T-helper 2 cell treated with Interferon-gamma antibody and Interleukin-4, amounts not matched to agents 5 μg/mL and 100 μg/mL, for 36 hours (primary cell): ENCODE results near the gene FHIT.

Experiments used
- DNase-seq: peaks from one replicate; pipeline ENCODE4 v3.0.0; 2021; ENCODE audit warnings: low spot score
- H3K27ac Mint-ChIP-seq: one replicate; pipeline ENCODE4 v1.8.0; 2021; ENCODE audit warnings: mild to moderate bottlenecking, mixed read lengths
- H3K27me3 Mint-ChIP-seq: one replicate; pipeline ENCODE4 v1.8.0; 2021; ENCODE audit warnings: low read depth, mixed read lengths
- H3K36me3 Mint-ChIP-seq: one replicate; pipeline ENCODE4 v1.8.0; 2021; ENCODE audit warnings: low read depth, mixed read lengths
- H3K4me1 Mint-ChIP-seq: one replicate; pipeline ENCODE4 v1.8.0; 2021; ENCODE audit warnings: low read depth, mixed read lengths
- H3K4me3 Mint-ChIP-seq: one replicate; pipeline ENCODE4 v1.8.0; 2022; ENCODE audit warnings: mild to moderate bottlenecking, moderate library complexity, mixed read lengths
- H3K9me3 Mint-ChIP-seq: one replicate; pipeline ENCODE4 v1.8.0; 2021; ENCODE audit warnings: mixed read lengths

Gene FHIT

DNA sequence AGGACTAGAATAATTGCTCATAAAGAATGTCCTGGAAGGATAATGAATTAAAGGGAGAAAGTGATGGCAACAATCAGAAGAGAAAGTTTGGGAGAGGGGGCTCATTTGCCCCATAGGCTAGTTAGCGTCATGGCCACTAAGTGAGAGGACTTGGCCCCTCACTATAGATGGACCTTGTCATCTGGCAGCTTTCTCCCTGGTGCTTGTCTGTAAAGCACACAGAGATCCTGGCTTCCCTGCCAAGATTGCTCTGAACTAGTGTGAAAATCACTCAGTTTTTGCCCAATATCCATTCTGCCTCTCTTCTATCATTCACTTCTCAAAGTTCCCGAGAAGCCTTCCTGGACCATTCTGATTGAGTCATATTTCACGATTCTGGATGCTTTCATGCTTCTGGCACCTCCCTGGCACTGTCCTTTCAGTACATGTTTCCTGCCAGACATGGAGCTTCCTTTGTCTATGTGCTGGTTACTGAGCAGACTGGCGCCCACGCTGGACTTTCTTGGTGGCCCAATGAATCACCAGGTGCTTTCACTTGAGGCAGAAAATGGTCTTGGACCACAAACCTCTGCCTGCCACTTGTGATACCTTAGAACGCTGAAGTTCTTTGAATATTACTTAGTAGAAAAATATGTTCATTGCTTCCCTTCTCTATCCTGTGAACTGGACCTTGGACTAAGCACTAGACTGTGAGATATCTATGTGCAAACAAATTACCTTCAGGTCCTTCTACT is 1491.8 kb downstream of the FHIT start:
- Mint-ChIP-seq H3K27me3 (no peaks in the 10 kb centered on the region), H3K4me1 (peaks cover 65% of the 10 kb centered on the region), H3K4me3 (no peak overlapping the region), H3K36me3 (peaks cover 22% of the 10 kb centered on the region), H3K9me3 (no peaks in the 10 kb centered on the region), H3K27ac (peak overlapping the region; percentile 14)
- peak; percentile 67 for DNase-seq

DNA sequence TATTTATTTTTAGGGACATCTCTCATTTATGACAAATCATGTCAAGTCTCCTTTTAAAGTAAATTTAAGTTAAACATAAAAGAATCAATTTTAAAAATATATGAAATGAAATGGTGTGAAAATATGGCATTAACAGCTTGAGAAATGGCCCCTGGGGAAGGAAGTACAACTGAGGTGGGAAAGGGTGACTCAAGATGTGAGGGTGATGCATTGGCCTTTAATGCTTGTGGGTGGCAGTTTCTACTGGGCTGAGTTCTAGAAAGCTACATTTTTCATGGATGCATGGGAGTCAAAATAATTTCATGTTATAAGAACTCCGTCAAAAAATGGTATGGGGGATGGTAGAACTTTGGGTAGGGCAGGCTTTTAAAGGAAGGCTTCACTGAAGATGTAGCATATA is 1492.6 kb downstream of the FHIT start:
- no peak for DNase-seq
- Mint-ChIP-seq H3K27me3 (no peaks in the 10 kb centered on the region), H3K27ac (peak overlapping the region; percentile 14), H3K4me1 (peaks cover 69% of the 10 kb centered on the region), H3K36me3 (peaks cover 22% of the 10 kb centered on the region), H3K4me3 (no peak overlapping the region), H3K9me3 (no peaks in the 10 kb centered on the region)

GRCh38 chr3:59756934-59757333 is 1494.3 kb downstream of the FHIT start:
- Mint-ChIP-seq H3K4me1 (peaks cover 71% of the 10 kb centered on the region), H3K4me3 (peak overlapping the region; percentile 40), H3K9me3 (peaks cover 7% of the 10 kb centered on the region), H3K36me3 (peaks cover 31% of the 10 kb centered on the region), H3K27ac (peak overlapping the region; percentile 39), H3K27me3 (no peaks in the 10 kb centered on the region)
- DNase-seq = no peak

GRCh38 chr3:59754456-59755129 is 1496.7 kb downstream of the FHIT start:
- peaks cover 40% of the 10 kb centered on the region for H3K36me3 Mint-ChIP-seq
- peaks cover 74% of the 10 kb centered on the region for H3K4me1 Mint-ChIP-seq
- H3K9me3 Mint-ChIP-seq = peaks cover 14% of the 10 kb centered on the region
- peak overlapping the region; percentile 37 for H3K4me3 Mint-ChIP-seq
- H3K27ac Mint-ChIP-seq = peak overlapping the region; percentile 19
- H3K27me3 Mint-ChIP-seq = no peaks in the 10 kb centered on the region
- no peak for DNase-seq

GRCh38 chr3:59753808-59754450 is 1497.3 kb downstream of the FHIT start:
- DNase-seq = no peak
- peaks cover 70% of the 10 kb centered on the region for H3K4me1 Mint-ChIP-seq
- peaks cover 43% of the 10 kb centered on the region for H3K36me3 Mint-ChIP-seq
- H3K27me3 Mint-ChIP-seq = no peaks in the 10 kb centered on the region
- H3K4me3 Mint-ChIP-seq = peak overlapping the region; percentile 37
- peaks cover 14% of the 10 kb centered on the region for H3K9me3 Mint-ChIP-seq
- H3K27ac Mint-ChIP-seq = peak overlapping the region; percentile 19

DNA sequence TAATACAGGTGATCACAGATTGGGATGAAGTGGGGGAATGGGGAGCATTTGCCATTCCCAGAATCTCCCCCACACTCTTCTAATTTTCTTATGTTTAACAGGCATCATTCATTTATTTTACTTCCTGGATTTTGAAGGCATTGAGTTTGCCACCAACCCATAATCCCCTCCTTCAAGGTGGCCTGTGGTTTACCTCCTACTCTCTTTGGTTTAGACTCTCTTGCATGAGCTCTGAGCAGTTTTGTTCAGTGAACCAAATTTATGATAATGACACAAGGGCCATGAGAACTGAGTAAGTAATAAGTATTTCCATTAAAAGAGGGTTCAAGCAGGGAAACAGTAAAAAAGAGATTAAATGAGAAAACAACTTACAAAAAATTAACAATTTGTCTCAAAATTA is 1498.3 kb downstream of the FHIT start:
- peaks cover 61% of the 10 kb centered on the region for H3K4me1 Mint-ChIP-seq
- H3K36me3 Mint-ChIP-seq = peaks cover 50% of the 10 kb centered on the region
- DNase-seq = no peak
- H3K9me3 Mint-ChIP-seq = peaks cover 14% of the 10 kb centered on the region
- peak overlapping the region; percentile 25 for H3K4me3 Mint-ChIP-seq
- no peaks in the 10 kb centered on the region for H3K27me3 Mint-ChIP-seq
- H3K27ac Mint-ChIP-seq = peak overlapping the region; percentile 66

DNA sequence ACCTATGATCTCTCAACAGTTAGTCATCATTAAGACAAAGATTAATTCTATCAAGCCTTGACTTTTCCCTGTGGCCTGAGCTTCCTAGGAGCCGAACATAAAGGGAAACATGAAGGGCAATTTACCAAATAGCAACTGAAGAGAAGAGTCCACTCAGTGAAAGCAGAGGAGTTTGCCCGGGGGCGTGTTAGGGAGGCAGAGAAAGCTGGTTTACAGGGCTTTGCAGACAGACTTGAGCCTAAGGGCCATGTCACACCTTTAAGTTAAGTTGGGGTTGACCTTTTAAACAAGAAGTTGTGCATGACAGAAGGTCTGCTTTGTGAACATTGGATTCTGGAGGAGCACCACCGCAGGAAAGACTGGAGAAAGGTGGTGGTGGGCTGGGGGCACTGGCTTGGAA is 1499.6 kb downstream of the FHIT start:
- peaks cover 57% of the 10 kb centered on the region for H3K36me3 Mint-ChIP-seq

DNA sequence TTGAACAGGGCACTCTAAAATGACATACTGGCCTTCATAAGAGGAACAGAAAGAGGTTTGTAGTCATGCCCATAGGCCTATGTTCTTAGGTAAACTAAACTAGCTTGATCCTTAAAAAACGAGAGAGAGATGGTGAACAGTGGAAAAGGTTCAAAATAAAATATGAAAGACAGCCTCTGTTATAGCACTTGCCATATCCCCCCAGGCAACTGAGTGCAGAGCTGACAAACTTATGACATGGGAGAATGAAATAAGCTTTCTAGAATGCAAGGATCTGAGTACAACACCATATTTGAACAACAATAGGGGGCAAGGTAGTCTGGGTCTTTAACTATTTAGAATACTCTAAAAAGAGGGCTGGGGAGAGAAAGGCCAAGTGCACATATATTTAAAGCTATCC is 1500.9 kb downstream of the FHIT start:
- H3K27ac Mint-ChIP-seq = no peak overlapping the region
- peaks cover 56% of the 10 kb centered on the region for H3K36me3 Mint-ChIP-seq
- H3K4me1 Mint-ChIP-seq = peaks cover 42% of the 10 kb centered on the region
- DNase-seq = no peak
- no peak overlapping the region for H3K4me3 Mint-ChIP-seq
- peaks cover 14% of the 10 kb centered on the region for H3K9me3 Mint-ChIP-seq
- H3K27me3 Mint-ChIP-seq = no peaks in the 10 kb centered on the region

More for the DNA sequence above, 1499.6 kb downstream of the FHIT start:
- no peak for DNase-seq
- Mint-ChIP-seq H3K27me3 (no peaks in the 10 kb centered on the region), H3K27ac (no peak overlapping the region), H3K9me3 (peaks cover 14% of the 10 kb centered on the region), H3K4me1 (peaks cover 52% of the 10 kb centered on the region), H3K4me3 (no peak overlapping the region)

- no peak for DNase-seq
- peaks cover 35% of the 10 kb centered on the region for H3K4me1 Mint-ChIP-seq
- no peak overlapping the region for H3K4me3 Mint-ChIP-seq
- H3K36me3 Mint-ChIP-seq = peaks cover 54% of the 10 kb centered on the region
- H3K27ac Mint-ChIP-seq = no peak overlapping the region
- H3K27me3 Mint-ChIP-seq = no peaks in the 10 kb centered on the region
- H3K9me3 Mint-ChIP-seq = peaks cover 14% of the 10 kb centered on the region
Measured at GRCh38 chr3:59749291-59749690, 1502.0 kb downstream of the FHIT start.

- no peak overlapping the region for H3K27ac Mint-ChIP-seq
- H3K36me3 Mint-ChIP-seq = peaks cover 44% of the 10 kb centered on the region
- peaks cover 6% of the 10 kb centered on the region for H3K9me3 Mint-ChIP-seq
Measured at GRCh38 chr3:59746585-59746984, 1504.7 kb downstream of the FHIT start.

DNA sequence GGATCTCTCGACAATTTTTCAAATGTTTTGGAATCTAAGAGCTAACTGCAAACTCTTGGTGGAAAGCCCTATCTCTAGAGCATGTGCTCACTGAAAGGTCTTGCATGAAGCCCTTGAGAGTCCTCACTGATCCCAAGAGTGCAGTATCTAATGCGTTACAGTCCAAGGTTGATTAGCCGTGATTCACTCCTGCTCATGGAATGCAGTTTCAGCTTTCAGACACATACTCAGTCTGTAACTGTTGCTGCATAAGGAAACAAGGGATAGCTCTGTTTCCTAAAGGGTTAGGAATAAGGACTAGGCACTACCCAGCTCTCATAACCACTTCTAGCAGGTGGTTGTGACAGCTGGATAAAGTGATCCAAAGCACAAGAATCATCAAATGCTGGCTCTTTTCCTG is 1514.0 kb downstream of the FHIT start:
- Mint-ChIP-seq H3K27me3 (peaks cover 11% of the 10 kb centered on the region), H3K27ac (no peak overlapping the region), H3K36me3 (peaks cover 5% of the 10 kb centered on the region), H3K4me1 (peaks cover 21% of the 10 kb centered on the region), H3K9me3 (peaks cover 3% of the 10 kb centered on the region), H3K4me3 (no peak overlapping the region)
- no peak for DNase-seq

More at GRCh38 chr3:59746585-59746984, 1504.7 kb downstream of the FHIT start:
- DNase-seq = no peak
- H3K4me3 Mint-ChIP-seq = no peak overlapping the region
- H3K4me1 Mint-ChIP-seq = peaks cover 15% of the 10 kb centered on the region
- H3K27me3 Mint-ChIP-seq = peaks cover 5% of the 10 kb centered on the region

- H3K9me3 Mint-ChIP-seq = no peaks in the 10 kb centered on the region
- no peak overlapping the region for H3K4me3 Mint-ChIP-seq
- no peak for DNase-seq
- H3K27ac Mint-ChIP-seq = no peak overlapping the region
- no peaks in the 10 kb centered on the region for H3K36me3 Mint-ChIP-seq
- peaks cover 36% of the 10 kb centered on the region for H3K4me1 Mint-ChIP-seq
- H3K27me3 Mint-ChIP-seq = peaks cover 4% of the 10 kb centered on the region
Measured at GRCh38 chr3:59734061-59734460, 1517.2 kb downstream of the FHIT start.

DNA sequence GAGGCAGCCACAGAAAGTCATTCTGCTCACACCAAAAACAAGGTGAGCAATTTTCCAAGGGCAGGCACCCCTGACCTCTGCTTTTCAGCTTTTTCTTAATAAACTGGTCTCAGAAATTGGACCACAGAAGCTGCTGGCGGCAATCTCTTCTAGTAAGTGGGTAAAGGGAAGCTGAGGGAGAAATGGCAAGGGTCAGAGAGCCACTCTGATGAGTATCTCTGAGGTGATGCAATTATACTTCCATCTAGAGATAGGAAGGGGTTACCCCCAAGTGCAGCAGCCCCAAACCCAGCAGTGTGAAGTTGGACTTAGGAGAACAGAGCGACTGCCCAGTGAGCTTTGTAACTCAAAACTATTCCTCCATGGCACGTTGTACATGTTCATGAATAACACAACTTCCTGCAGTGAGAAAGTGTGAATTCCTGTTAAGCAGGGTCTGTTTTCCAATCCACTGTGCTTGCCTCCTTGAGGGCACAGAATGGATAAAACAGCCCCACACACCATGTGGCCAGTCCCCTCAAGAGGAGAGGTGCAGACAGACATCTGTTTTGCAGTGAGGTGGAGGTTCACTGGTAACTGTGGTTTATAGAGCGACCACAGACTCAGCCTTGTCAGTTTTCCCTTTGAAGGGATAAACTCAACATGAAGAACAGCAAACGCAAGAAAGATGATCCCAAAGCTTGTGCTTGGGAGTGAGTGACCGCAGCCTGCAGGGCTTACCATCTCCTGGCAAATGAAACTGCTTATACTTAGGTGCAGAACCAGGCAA is 1518.0 kb downstream of the FHIT start:
- Mint-ChIP-seq H3K4me1 (peaks cover 36% of the 10 kb centered on the region), H3K27ac (no peak overlapping the region), H3K36me3 (no peaks in the 10 kb centered on the region), H3K9me3 (no peaks in the 10 kb centered on the region), H3K27me3 (peaks cover 4% of the 10 kb centered on the region), H3K4me3 (peak overlapping the region; percentile 19)
- no peak for DNase-seq
